Gastroesophageal sphincter (tissue), 3 donors: ENCODE results near the gene TRIM17.

Experiments used
- CTCF ChIP-seq, 4 experiments: fragments of 200-600 bp in 2 of 4; fragments of 450-650 bp in 2 of 4; sonication (generic) in 1 of 4; IDR thresholded peaks; one replicate each; pipeline ENCODE4 v1.5.1; 2017 to 2019; ENCODE audit warnings: antibody characterized with exemption in 4 of 4, mild to moderate bottlenecking in 2 of 4, moderate library complexity in 2 of 4
- EP300 ChIP-seq: sonication (generic); formaldehyde crosslinking; IDR thresholded peaks from one replicate; pipeline ENCODE4 v1.6.1; 2017; ENCODE audit warnings: antibody characterized with exemption, mild to moderate bottlenecking
- POLR2A ChIP-seq, 2 donors: fragments of 450-650 bp; IDR thresholded peaks; one replicate each; pipeline ENCODE4 v1.6.1; 2017; ENCODE audit warnings: antibody characterized with exemption in 2 of 2, mild to moderate bottlenecking in 2 of 2, moderate library complexity in 1 of 2
- POLR2AphosphoS5 ChIP-seq: sonication (generic); formaldehyde crosslinking; IDR thresholded peaks from one replicate; pipeline ENCODE4 v1.6.1; 2017; ENCODE audit warnings: antibody characterized with exemption

DNA sequence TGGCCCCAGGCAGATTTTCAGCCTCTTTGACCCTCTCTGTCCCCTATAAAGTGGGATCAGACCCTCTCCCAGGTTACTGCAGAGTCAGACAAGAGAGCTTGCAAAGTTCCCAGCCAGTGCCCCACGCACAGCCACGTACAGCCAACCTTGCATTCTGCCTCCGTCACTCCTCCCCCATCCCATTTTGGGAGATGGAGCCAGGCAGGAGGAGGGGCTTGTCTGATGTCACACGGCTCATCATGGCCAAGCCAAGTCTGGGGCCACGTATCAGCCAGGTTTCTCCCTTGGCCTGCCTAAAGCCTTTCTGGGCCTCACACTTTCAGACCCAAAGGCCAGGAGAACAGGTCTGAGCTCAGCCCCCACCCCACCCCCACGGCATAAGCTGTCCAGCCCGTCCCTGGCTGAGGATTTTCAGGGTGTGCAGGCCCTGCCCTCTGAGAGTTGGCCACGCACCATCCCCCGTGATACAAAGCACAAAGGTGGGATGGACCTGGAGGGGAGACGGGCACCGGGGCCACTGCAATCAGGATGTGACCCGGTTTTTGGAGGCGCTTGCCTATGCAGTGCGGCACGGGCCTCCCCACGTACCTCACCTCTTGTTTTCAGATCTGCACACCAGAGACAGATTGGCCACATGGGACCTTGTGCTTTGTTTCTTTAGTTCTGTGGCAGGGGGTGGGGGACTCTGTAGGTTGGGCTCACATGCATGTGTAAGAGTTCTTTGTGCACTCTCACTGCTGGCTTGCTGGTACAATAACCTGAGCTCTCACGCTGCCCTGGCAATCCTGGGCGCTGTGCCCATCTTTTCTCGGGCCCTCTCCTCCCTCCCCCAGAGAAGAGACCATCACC is 57.7 kb downstream of the TRIM17 start:
- TF ChIP-seq POLR2A (IDR thresholded peaks at IDR 0.05) (no peak), CTCF (IDR thresholded peaks at IDR 0.05) (no peak), POLR2AphosphoS5 (no peak), EP300 (no peak)
